Measurements from ENCODE around the gene PTOV1. TPM values are rescaled to one million over a fixed set of nuclear protein-coding genes. Genes with fewer than 3 reads are reported as not detected.

The PTOV1 gene
- total and polyA plus RNA-seq, 2 of the 4 experiments (the other 2 are of a cell fraction): 34.4 to 107 TPM

- Histone ChIP-seq H3K36me3 (ENCODE audit: control insufficient read depth, insufficient read depth, low read length) (peaks cover 24% of the 10 kb centered on the region; the same call in 1 of the 2 replicates), H3K27ac (ENCODE audit: insufficient read depth, low read length) (peak overlapping the region; percentile 9; the same call in 1 of the 2 replicates), H3K18ac (ENCODE audit: low read depth, low read length) (no peak overlapping the region), H4K91ac (ENCODE audit: insufficient read depth, low read depth, low read length) (peak overlapping the region; percentile 26), H3K79me1 (ENCODE audit: low read depth in 1 of 2, low read length in 2 of 2) (peaks cover 5 to 21% of the 10 kb centered on the region in 2 experiments; a peak in 2 of 4 replicates), H3K9me3 (ENCODE audit: control insufficient read depth, insufficient read depth, low read length) (no peaks in the 10 kb centered on the region), H4K8ac (ENCODE audit: low read depth in 2 of 2, low read length in 2 of 2) (peak overlapping the region; percentile 25 to 46; a peak in 3 of 4 replicates), H2BK120ac (ENCODE audit: low read depth, low read length) (no peak overlapping the region), H3K4me2 (ENCODE audit: low read depth, low read length) (peak overlapping the region; percentile 90), H3K4me1 (ENCODE audit: control insufficient read depth, insufficient read depth, low read length) (peaks cover 5% of the 10 kb centered on the region), H3K4me3 (ENCODE audit: insufficient read depth, low read depth, low read length) (peak overlapping the region; percentile 81), H4K20me1 (ENCODE audit: insufficient read depth, low read length) (no peaks in the 10 kb centered on the region; the same call in 1 of the 2 replicates), H3K9ac (ENCODE audit: low read depth, low read length) (peak overlapping the region; percentile 51), H3K9me1 (ENCODE audit: insufficient read depth, low read length) (peaks cover 15% of the 10 kb centered on the region), H3K56ac (ENCODE audit: extremely low read depth, insufficient read depth, low read length) (no peak overlapping the region), H3K27me3 (ENCODE audit: control insufficient read depth, insufficient read depth, low read length) (no peaks in the 10 kb centered on the region), H2AK9ac (replicated peaks; ENCODE audit: low read depth, low read length, poor library complexity) (peak overlapping the region; percentile 92), H2BK20ac (ENCODE audit: low read depth, low read length) (0 out of 2 replicates have a peak overlapping the region, but pooled peaks have one; percentile 3), H4K5ac (ENCODE audit: low read depth, low read length) (0 out of 2 replicates have a peak overlapping the region, but pooled peaks have one; percentile 19), H2AK5ac (ENCODE audit: low read depth, low read length) (peak overlapping the region; percentile 57), H2BK5ac (ENCODE audit: low read depth, low read length, poor library complexity, severe bottlenecking) (no peak overlapping the region), H3K14ac (replicated peaks; ENCODE audit: low read depth, low read length) (peak overlapping the region; percentile 48), H3K4ac (ENCODE audit: low read depth, low read length) (peak overlapping the region; percentile 41), H3K23ac (ENCODE audit: low read depth, low read length) (peak overlapping the region; percentile 93), H2BK15ac (ENCODE audit: low read depth, low read length) (no peak overlapping the region), H2AFZ (replicated peaks; ENCODE audit: low read length, poor library complexity) (peak overlapping the region; percentile 98)
- ChIA-PET CTCF (no interaction called here), POLR2A (ENCODE audit: unreplicated experiment) (no interaction called here)
- dilution Hi-C loops (cut with HindIII; ENCODE audit: low sequenced_read_pairs, unreplicated experiment) (no loop called here), intact Hi-C loops (cut with micrococcal nuclease) (no loop called here), in situ Hi-C loops (cut with MboI; ENCODE audit: low sequenced_read_pairs) (no loop called here)
- BruUV-seq (replicated peaks): no TSS peak
- 18% methylated on average over 25 of the region's 50 CpGs; no CpG with 5 or more reads in 1 of the 2 experiments for WGBS, 2 experiments (ENCODE audit: extremely low coverage in 2 of 2, insufficient read length in 1 of 2)
- DNase-seq: no peak
- TF ChIP-seq RCOR1 (IDR thresholded peaks at IDR 0.05; ENCODE audit: insufficient replicate concordance, low read length) (no peak), CEBPB (IDR thresholded peaks at IDR 0.05; ENCODE audit: low read depth, low read length) (no peak), CHD1 (IDR thresholded peaks at IDR 0.05; ENCODE audit: low read depth, low read length) (no peak)
- peak; percentile 36 for ATAC-seq (ENCODE audit: low read depth)
Observed at GRCh38 chr19:49809160-49809940, 41.6 kb upstream of the PTOV1 start.
